Activated T-helper 1 cell treated with anti-CD3 and anti-CD28 coated beads, Interleukin-2, amount 50 U/mL, for 16 hours (primary cell): Measurements from ENCODE around the gene YIPF5.

ENCODE experiments used
- DNase-seq, 2 donors: peaks; one replicate each; pipeline ENCODE4 v3.0.0-alpha.2; 2020; ENCODE audit warnings: low read depth in 1 of 2, low spot score in 1 of 2

Gene YIPF5

GRCh38 chr5:144170276-144171024, at the start of gene YIPF5, which contains the start of gene KCTD16:
TSS of gene YIPF5 (minus strand) at chr5:144170659. CDS start at chr5:144169955, 704 bp downstream.
TSS of gene KCTD16 (plus strand) at chr5:144170873.
- DNase-seq, result peak; percentile 90 to 95

GRCh38 chr5:144219869-144220268, 49.4 kb upstream of the YIPF5 start:
- no peak for DNase-seq

GRCh38 chr5:144210655-144211054, 40.2 kb upstream of the YIPF5 start:
- no peak for DNase-seq

GRCh38 chr5:144209361-144209760, 38.9 kb upstream of the YIPF5 start:
- no peak for DNase-seq

GRCh38 chr5:144207875-144208444, 37.5 kb upstream of the YIPF5 start:
- DNase-seq, result no peak

GRCh38 chr5:144206141-144206540, 35.7 kb upstream of the YIPF5 start:
- DNase-seq, result no peak

GRCh38 chr5:144205141-144205551, 34.7 kb upstream of the YIPF5 start:
- no peak for DNase-seq

GRCh38 chr5:144203750-144204596, 33.5 kb upstream of the YIPF5 start:
- no peak for DNase-seq

- no peak for DNase-seq
Observed at GRCh38 chr5:144202726-144203125, 32.3 kb upstream of the YIPF5 start.

GRCh38 chr5:144202072-144202471, 31.6 kb upstream of the YIPF5 start:
- DNase-seq, result no peak

- no peak for DNase-seq
Observed at GRCh38 chr5:144201588-144201987, 31.1 kb upstream of the YIPF5 start.

- no peak for DNase-seq
Observed at GRCh38 chr5:144198386-144198785, 27.9 kb upstream of the YIPF5 start.

- no peak for DNase-seq
Observed at GRCh38 chr5:144196612-144197011, 26.2 kb upstream of the YIPF5 start.

- DNase-seq, result no peak
Observed at GRCh38 chr5:144195448-144195847, 25.0 kb upstream of the YIPF5 start.

GRCh38 chr5:144194144-144194543, 23.7 kb upstream of the YIPF5 start:
- DNase-seq, result no peak

GRCh38 chr5:144192661-144193060, 22.2 kb upstream of the YIPF5 start:
- DNase-seq, result no peak

- no peak for DNase-seq
Observed at GRCh38 chr5:144191998-144192397, 21.5 kb upstream of the YIPF5 start.

GRCh38 chr5:144191531-144191930, 21.1 kb upstream of the YIPF5 start:
- no peak for DNase-seq

- DNase-seq, result peak; percentile 41 to 67
Observed at GRCh38 chr5:144189800-144190429, 19.5 kb upstream of the YIPF5 start.

GRCh38 chr5:144187699-144188294, 17.3 kb upstream of the YIPF5 start:
- DNase-seq, result peak; percentile 53 to 62
